ENCODE measurements around the gene ALDH1L1. TPM values are rescaled to one million over a fixed set of nuclear protein-coding genes. Genes with fewer than 3 reads are reported as not detected.

The ALDH1L1 gene
- total RNA-seq, 1 donor from 2014 or later, result 5.0 TPM

DNA sequence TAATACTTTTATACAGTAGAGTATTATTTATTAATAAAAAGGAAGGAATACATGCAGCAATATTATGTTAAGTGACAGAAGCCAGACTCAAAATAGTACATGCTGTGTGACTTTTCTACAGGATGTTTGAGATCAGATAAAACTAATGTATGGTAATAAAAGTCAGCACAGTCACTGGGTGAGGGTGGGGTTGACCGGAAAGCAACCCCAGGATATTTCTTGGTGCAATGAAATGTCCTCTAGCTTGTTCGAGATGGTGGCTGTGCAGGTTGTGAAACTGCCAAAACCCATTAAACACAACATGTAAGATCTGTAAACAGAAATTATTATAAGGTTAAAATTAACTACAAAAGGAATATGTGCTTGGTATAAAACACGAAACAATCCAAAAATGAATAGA is 20.8 kb upstream of the ALDH1L1 start:
- Mint-ChIP-seq H3K27ac (no peak overlapping the region), H3K9me3 (no peaks in the 10 kb centered on the region), H3K4me1 (ENCODE audit: unreplicated experiment) (peaks cover 9% of the 10 kb centered on the region), H3K4me3 (no peak overlapping the region), H3K27me3 (peaks cover 9% of the 10 kb centered on the region), H3K36me3 (no peaks in the 10 kb centered on the region)
- TF ChIP-seq, protein P1, sequence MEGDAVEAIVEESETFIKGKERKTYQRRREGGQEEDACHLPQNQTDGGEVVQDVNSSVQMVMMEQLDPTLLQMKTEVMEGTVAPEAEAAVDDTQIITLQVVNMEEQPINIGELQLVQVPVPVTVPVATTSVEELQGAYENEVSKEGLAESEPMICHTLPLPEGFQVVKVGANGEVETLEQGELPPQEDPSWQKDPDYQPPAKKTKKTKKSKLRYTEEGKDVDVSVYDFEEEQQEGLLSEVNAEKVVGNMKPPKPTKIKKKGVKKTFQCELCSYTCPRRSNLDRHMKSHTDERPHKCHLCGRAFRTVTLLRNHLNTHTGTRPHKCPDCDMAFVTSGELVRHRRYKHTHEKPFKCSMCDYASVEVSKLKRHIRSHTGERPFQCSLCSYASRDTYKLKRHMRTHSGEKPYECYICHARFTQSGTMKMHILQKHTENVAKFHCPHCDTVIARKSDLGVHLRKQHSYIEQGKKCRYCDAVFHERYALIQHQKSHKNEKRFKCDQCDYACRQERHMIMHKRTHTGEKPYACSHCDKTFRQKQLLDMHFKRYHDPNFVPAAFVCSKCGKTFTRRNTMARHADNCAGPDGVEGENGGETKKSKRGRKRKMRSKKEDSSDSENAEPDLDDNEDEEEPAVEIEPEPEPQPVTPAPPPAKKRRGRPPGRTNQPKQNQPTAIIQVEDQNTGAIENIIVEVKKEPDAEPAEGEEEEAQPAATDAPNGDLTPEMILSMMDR (conservative IDR thresholded peaks at IDR 0.05), result no peak
- DNase-seq (ENCODE audit: extremely low spot score, unreplicated experiment), result no peak

GRCh38 chr3:126200534-126200933 is 20.1 kb upstream of the ALDH1L1 start:
- no peak overlapping the region for H3K27ac Mint-ChIP-seq
- no peak for DNase-seq (ENCODE audit: extremely low spot score, unreplicated experiment)
- H3K36me3 Mint-ChIP-seq, result no peaks in the 10 kb centered on the region
- H3K4me1 Mint-ChIP-seq (ENCODE audit: unreplicated experiment), result peaks cover 9% of the 10 kb centered on the region
- H3K4me3 Mint-ChIP-seq, result no peak overlapping the region
- peaks cover 6% of the 10 kb centered on the region for H3K27me3 Mint-ChIP-seq
- no peaks in the 10 kb centered on the region for H3K9me3 Mint-ChIP-seq
- TF ChIP-seq, protein P1 (conservative IDR thresholded peaks at IDR 0.05), result no peak

- Mint-ChIP-seq H3K4me1 (ENCODE audit: unreplicated experiment) (peaks cover 9% of the 10 kb centered on the region), H3K9me3 (peaks cover 6% of the 10 kb centered on the region), H3K27me3 (peaks cover 2% of the 10 kb centered on the region), H3K36me3 (no peaks in the 10 kb centered on the region), H3K4me3 (no peak overlapping the region), H3K27ac (no peak overlapping the region)
- no peak for DNase-seq (ENCODE audit: extremely low spot score, unreplicated experiment)
- TF ChIP-seq, protein P1 (conservative IDR thresholded peaks at IDR 0.05), result no peak
Measured at GRCh38 chr3:126199256-126199655, 18.9 kb upstream of the ALDH1L1 start.

- peaks cover 6% of the 10 kb centered on the region for H3K9me3 Mint-ChIP-seq
- TF ChIP-seq, protein P1 (conservative IDR thresholded peaks at IDR 0.05), result peak; percentile 74
- no peak for DNase-seq (ENCODE audit: extremely low spot score, unreplicated experiment)
- no peaks in the 10 kb centered on the region for H3K36me3 Mint-ChIP-seq
- no peak overlapping the region for H3K4me3 Mint-ChIP-seq
- H3K27me3 Mint-ChIP-seq, result no peaks in the 10 kb centered on the region
- no peak overlapping the region for H3K27ac Mint-ChIP-seq
- peaks cover 9% of the 10 kb centered on the region for H3K4me1 Mint-ChIP-seq (ENCODE audit: unreplicated experiment)
Measured at GRCh38 chr3:126197854-126198584, 17.6 kb upstream of the ALDH1L1 start.

GRCh38 chr3:126197343-126197742 is 17.0 kb upstream of the ALDH1L1 start:
- H3K4me3 Mint-ChIP-seq, result no peak overlapping the region
- H3K27ac Mint-ChIP-seq, result no peak overlapping the region
- peaks cover 11% of the 10 kb centered on the region for H3K9me3 Mint-ChIP-seq
- H3K4me1 Mint-ChIP-seq (ENCODE audit: unreplicated experiment), result peaks cover 3% of the 10 kb centered on the region
- no peaks in the 10 kb centered on the region for H3K27me3 Mint-ChIP-seq
- DNase-seq (ENCODE audit: extremely low spot score, unreplicated experiment), result no peak
- H3K36me3 Mint-ChIP-seq, result no peaks in the 10 kb centered on the region
- TF ChIP-seq, protein P1 (conservative IDR thresholded peaks at IDR 0.05), result no peak

Measured in type B pancreatic cell (in vitro differentiated cells).